Hematopoietic multipotent progenitor cell treated with erythropoietin and hydrocortisone succinate and interleukin-3 and kit ligand, for 17 days (in vitro differentiated cells): ENCODE measurements around the gene COL4A2.

Experiments
- DNase-seq: peaks from one replicate; pipeline ENCODE4 v3.0.0-alpha.2; 2015; ENCODE audit warnings: low spot score

COL4A2 gene

DNA sequence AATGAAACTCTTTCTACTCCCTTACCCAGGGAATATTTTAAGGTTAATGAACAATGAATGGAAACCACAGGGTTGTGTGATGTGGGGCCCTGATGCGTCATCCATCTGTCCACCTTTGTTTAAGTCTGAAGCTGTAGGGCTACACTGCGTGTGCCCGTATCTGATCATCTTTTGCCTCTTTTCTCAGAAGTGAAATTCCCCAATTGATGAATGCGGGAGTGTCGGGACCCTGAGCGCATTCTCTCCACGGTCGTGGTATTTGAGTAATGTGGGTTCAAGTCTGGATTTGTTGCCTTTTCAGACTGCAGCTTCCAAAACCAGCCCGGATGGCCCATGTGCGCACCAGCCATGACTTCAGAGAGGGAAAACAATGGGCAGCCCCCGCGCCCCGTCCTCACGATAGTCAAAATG is 112.3 kb downstream of the COL4A2 start:
- no peak for DNase-seq

DNA sequence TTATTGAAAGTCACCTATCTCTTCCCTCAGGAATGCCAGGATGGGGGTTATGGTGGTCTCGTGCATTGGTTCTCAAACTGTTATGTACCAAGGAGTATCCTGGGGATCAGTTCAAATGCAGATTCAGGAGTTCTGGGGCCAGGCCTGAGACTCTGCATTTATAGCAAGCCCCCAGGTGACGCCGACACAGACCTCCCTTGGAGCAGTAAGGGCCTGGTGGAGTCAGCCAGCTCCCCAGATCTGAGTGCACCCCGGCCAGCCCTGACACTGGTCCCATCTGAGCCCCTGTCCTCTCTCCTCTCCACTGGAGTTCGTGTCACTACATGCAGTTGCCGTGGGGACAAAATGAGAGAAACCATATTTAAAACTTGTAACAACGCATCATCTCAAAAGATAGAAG is 112.9 kb downstream of the COL4A2 start:
- DNase-seq, result no peak

DNA sequence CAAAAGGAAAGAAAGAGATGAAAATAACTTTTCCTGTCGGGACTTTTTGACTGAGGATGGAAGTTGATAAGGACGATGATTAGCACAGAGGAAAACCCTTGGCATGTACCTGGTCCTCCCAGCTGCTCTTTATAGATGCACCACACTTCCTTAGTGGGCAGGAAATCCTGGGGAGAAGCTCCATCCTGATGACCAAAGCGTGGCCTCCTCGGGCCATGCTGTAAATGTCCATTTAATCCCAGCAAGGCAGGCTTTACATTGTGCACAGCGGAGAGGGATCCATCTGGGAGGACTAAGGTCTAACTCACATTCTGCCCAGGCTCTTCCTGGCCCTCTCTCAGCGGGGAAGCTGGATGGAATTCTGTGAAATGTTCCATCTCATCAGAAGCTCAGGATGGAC is 113.5 kb downstream of the COL4A2 start:
- no peak for DNase-seq

DNA sequence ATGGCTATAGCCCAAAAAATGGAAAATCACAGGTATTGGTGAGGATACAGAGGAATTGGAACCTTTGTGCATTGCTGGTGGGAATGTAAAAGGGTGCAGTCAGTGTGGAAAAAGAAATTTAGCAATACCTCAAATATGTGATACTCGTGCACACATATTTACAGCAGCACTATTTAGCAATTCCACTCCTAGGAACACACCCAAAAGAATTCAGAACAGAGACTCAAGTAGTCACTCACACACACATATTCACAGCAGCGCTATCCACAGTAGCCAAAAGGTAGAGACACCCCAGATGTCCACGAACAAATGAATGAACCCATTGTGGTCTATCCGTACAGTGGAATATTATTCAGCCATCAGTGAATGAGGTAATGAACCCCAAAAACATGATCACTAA is 114.0 kb downstream of the COL4A2 start:
- DNase-seq, result no peak

DNA sequence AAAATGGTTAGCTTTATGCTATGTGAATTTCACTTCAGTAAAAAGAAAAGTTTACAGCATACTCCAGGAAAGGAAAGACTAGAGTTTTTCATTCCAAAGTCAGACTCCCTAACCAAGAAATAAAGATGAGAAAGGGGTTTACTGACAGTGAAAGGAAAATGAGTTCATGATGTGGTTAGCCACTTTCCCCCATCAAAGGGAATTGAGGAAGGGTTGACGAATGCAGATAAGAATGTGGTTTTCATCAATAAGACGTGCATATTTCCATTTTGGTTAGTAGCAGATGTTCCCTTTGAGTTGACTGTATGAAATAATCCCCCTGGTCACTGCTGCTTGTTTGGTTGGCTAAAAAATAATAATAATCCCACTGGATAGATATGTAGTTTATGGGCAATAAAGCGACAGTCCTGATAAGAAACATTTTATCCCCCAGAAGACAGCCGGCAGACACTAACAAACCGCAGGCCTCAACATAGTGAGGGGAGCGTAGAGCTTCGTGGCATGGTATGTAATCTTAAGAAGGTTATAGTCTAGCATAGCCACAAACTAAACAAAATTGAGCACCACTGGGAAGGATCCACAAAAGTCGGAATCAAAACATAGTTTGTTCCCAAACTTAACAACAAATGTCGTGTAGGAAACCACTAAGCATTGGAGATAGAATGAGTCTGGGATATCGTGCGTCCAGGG is 114.8 kb downstream of the COL4A2 start:
- DNase-seq, result no peak

DNA sequence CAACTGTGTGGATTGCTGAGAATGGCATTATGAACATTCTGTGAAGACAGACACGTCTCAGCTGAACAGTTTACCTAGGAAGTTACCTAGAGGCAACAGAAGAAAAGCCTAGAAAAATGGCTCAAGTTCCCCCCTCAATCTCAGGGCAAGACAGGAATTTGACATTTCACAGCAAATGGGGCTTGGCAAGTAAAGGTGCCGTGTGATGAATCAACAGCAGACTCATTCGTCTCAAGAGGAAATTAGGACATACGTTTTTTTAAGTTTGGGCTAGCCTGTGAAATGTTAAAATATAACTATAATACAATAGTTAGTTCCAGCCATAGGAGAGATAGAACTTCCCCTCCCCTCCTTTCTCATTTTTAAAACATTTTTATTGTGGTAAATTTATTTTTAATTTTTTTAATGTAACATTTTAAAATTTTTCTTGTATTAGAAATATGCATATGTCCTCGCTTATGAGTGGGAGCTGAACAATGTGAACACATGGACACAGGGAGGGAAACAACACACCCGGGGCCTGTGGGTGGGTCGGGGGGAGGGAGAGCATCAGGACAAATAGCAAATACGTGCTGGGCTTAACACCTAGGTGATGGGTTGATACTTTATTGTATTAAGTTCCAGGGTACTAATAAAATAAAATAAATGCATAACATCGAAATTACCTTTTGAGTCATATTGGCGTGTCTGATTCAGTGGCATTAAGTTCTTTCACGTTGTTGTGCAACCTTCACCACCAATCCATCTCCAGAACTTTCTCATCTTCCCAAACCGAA is 116.0 kb downstream of the COL4A2 start:
- no peak for DNase-seq

DNA sequence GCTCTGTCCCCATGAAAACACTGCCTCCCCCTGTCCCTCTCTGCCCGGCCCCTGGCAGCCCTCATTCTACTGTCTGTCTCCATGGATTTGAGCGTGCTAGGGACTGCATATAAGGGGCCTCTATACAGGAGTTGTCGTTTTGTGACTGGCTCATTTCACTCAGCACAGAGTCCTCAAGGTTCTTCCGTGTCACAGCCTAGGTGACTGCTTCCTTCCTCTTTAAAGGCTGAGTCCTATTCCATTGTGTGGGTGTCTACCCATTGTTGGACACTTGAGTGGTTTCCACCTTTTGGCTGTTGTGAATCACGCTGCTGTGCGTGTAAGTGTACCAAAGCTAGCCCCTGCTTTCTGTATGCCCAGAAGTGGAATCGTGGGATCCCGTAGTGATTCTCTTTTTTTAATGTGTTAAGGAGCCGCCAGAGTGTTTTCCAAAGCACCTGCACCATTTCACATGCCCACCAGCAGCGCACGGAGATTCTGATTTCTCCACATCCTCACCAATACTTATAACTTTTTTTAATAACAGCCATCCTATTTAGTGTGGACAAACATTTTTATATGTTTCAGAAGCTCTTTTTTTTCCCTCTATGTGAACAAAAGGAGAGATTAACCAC is 116.7 kb downstream of the COL4A2 start:
- no peak for DNase-seq

DNA sequence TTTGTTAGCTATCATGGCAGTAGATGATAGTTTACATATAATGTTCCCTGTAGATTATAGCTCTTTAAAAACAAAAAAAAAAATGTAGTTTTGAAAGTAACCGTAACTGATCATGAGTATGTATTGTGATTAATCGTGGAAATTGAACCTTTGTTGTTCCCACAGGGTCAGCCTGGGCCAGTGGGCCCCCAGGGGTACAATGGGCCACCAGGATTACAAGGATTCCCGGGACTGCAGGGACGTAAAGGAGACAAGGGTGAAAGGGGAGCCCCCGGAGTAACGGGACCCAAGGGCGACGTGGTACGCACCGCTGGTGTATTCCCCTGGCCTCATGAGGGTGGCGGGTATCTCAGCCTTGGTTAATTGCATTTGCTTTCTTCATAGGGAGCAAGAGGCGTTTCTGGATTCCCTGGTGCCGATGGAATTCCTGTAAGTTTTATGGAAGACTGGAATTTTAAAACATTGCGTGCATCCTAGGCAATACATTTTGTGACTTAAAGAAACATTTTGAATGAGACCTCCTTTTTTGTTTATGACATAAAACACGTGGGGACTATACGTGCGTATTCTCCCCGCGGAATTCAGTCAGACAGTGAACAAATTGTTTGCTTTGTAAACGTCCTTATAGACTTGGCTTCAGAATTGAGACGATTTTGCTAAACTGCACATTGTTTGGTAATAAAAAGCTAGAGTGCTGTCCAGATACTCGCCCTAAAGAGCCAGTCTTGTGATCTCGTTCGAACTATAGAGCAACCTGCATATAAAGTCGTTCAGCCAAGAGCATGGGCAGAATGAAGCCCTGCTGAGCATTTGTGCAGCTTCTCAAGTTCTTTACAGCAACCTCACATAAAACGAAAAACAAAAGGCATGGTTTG is 117.7 kb downstream of the COL4A2 start:
- no peak for DNase-seq

DNA sequence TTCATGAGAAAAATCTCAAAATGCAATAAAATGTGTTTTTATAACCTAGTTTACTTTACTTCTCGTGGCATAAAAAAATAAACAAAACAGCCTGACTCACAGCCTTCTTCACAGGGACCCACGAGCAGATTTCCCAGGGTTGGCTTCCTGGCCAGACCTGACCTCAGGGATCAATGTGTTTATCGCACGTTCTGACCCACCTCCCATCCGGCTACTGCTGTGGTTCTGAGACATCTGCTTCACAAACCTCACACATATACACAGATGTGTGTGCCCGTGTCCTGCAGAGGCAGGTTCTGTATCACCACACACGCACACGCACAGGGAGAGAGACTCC is 118.3 kb downstream of the COL4A2 start:
- DNase-seq, result no peak

DNA sequence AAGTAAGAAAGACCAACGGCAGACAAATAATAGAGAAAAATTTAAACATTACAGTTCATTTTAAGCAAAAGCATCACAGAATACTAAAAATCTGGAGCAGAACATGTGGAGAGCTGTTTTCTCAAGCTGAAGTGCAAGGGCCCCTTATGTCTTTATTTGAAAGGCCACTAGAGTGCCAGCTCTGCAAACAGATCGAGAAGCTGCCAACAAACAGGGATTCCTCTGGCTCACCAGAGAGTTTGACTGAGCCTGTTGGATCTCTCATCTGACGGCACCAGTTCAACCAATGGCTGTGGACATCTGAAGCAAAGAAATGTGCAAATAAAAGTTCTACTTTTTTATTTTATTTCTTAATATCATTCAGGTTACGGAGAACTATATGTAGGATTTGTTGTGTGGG is 119.7 kb downstream of the COL4A2 start:
- no peak for DNase-seq

DNA sequence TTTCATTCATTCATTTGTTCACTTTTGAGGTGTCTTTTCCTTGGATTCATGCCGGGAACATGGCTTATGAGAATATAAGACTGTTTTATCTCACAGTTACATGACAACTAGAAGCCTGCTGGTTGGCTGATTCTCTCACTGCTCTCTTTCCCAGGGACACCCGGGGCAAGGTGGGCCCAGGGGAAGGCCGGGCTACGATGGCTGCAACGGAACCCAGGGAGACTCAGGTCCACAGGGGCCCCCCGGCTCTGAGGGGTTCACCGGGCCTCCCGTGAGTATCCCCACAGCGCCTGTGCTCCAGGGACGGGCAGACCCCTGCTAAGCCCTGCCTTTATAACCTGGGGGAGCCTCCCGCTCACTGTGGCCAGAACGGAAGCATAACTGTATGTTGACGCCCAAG is 121.2 kb downstream of the COL4A2 start:
- no peak for DNase-seq

DNA sequence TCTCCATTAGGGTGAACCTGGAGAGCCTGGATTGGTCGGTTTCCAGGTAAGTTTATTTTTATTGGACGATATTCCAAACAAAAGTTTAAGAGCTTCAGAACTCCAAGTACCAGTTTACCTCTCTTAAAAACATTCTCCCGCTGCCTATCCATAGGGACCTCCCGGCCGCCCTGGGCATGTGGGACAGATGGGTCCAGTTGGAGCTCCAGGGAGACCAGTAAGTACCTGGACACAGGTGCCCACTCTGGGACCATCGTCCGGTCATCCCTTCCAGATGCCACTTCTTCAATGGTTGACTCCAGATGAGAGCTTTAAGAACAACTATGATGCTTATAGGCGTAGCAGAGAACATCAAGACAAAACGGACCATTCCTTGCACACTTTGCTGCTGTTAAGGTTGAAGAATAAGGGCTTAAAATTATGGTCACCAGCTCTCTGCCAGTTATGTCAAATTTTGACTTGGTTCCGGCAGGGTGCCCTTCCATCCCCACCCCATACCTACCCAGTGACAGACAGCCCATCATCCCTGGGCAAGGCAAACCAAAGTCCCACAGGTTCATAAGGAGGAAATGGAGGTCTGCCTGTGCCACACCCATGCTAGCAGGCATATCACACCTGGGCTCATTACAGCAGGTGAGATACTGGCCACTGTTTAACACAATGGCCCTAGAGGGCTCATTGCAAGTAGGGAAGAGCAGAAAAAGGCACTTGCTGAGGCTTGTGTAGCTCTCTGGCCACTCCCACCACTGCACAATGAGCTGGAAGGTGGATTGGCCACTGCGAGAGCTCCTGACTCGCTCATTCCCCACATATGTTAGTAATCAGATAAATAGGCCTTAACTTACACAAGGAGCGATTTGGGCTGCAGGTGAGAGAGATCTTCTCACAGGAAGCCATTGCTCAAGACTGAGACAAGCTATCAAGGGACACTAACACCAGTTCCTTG is 123.6 kb downstream of the COL4A2 start:
- no peak for DNase-seq

DNA sequence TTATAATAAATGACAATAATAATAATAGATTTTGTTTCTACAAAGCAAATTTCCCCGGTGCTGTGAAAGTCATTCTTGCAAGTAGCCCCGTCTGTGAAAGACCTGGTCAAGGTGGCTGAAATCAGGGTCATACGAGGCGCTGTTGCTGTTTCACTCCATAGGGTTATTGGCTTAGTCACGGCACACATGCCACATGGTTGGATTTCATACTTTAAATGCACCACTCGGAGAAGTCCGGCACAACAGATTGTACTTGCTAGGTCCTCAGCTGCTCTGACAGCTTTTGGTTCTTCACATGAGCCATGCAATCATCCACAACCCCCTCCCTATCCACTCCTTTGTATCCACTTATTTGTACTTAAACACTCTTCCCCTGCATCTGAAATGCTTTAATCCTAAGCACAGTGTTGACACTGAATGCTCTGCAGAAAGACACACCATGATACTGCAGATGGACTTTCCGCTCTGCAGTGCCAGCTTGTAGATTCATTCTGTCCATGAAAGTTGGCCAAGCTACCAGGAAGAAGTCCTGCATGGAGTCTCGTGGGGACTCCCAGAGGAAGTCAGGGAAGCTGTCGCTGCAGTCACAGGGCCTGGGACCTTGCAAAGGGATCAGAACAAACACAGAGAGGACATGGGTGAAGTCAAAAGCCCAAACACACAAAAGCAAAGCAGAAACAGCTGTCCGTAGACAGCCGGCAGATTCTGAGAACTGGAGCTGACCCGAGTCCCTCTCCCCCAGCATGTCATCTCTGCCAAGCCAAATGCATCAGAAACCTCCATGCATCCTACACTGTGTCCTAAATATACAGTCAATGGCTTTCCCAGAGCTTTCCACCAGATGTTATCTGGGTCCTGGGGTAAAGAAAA is 124.6 kb downstream of the COL4A2 start:
- DNase-seq, result no peak

DNA sequence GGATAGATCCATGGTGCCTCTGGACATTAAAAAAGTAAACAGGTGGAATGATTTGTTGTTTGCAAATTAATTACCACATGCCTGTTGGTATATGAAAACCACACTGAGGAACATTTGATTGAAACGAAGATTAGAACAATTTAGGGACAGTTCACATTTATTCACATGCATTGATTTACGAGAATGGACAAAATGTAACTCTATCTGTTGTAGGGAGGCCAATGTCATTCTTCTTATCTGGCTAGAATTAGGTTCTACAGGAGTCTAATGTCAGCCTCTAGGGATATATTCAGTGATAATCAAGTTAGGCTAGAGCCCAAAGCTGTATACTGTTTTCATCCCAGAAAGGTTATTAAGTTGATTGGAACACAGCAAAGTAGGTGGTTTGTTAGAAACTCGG is 125.4 kb downstream of the COL4A2 start:
- no peak for DNase-seq

DNA sequence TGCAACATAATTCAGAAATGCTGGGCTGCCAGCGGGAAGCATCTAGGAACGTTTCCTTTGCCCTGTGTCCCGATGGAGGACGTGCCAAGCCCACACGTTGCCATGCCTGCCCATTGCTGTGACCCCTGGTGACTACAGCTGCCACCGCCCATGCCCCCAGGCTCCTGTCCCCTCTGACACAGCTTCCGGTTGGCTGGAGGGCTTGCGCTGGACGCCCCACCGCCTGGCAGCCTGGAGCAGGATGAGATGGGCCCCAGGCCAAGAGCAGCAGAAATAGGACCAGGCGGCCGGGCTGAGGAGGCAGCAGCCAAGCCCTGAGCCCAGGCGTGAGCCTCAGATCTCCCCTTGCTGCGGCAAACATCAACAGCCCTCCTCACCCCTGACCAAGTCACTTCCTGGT is 125.9 kb downstream of the COL4A2 start:
- DNase-seq, result no peak

DNA sequence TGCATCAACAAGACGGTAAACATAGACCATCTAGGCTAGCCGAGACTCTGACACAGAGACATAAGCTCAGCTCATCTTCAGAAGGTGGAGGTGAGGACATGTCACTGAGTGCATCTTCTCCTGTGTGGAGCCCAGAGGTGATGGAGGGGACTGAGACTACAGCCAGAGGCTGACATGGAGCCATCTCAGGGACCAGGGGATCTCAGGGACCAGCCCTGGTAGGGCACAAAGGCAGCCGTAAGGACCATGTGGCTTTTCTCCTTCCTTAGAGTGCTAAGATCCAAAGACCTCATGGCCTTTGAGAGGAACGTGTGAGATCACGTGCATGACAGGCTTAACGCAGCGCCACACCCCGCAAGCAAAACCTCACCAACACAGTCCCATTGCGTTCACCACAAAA is 127.5 kb downstream of the COL4A2 start:
- DNase-seq, result no peak

DNA sequence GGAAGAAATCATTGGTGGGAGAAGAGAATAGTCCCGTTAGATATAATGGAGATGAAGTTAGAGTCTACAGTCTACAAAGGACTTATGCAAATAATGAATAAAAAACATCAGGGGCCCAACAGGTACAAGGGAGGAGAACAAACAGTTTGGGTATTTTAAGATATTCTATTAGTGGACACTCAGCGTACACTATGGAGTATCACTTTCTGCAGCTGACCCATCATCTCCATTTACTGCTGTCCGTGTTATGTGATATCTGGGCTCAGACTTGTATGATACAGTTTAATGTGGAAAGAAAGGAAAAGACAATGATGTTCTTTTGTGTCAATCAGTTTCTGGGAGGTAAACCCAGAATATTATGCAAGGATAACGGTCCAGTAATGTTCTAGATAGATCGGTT is 128.2 kb downstream of the COL4A2 start:
- no peak for DNase-seq

DNA sequence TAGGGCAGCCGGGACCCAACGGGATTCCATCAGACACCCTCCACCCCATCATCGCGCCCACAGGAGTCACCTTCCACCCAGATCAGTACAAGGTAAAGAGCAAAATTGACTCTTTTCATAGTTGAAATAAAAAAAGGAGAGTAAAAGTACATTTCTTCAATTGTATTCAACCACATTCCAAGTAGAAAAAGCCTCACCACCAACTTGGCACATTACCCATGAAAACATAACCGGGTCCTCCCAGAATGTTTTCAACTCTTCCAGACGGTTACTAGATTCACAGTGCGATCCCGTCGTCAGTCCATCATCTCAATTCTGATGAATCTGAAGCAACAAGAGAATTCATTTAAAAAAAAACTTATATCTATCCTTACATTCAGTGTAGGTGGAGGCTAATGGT is 129.2 kb downstream of the COL4A2 start:
- DNase-seq, result no peak

DNA sequence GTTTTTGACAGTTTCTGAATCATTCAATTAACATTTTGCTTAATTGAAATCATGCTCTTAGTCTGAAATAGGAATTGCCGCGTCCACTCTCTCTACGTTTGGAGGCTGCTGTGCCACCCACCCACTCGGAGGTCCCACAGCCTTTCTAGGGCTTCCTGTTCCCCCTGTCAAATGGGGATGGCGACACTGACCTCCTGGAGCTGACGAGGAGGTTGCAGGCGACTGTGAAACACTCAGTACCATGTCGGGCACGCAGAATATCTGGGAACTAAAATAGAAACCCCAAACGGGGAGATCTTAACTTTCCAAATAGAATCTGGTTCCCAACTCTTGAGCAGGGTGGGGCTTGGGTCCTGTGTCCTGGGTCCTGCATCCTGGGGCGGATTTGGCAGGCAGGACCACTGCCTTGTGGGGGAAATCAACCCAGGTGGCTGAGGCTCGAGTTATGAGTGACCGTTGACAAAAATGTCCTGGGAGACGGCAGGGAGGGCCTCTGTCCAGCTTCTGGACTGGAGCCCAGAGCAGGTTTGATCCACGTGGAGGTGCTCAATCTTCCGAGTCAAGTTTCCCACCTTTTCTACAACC is 129.8 kb downstream of the COL4A2 start:
- DNase-seq, result no peak

DNA sequence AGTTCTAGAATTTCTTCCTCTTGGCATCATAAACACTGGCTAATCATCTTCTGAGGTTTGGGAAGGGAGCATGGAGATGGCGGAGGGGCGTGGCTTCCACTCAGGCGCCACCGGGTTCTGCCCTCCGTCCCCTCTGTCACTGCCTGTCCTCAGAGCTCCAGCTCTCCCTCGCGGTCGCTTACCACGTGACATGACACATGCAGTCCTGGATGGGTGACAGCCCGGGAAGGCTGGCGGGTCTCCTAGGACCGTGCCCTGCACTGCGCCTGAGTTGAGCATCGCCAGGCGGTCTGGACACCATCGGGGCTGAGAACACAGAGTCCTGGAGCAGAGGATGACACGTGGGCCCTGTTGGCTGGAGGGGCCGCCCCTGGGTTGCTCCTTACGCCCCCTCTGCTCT is 131.1 kb downstream of the COL4A2 start:
- DNase-seq, result no peak
